Measurements from ENCODE around the gene IRF8.

- TF ChIP-seq POLR2A (IDR thresholded peaks at IDR 0.05; ENCODE audit: low read length), result no peak
- TF ChIP-seq GATA1 (IDR thresholded peaks at IDR 0.05; ENCODE audit: low read depth, low read length), result no peak
Observed at GRCh38 chr16:85917012-85917411, 18.1 kb downstream of the IRF8 start.

Data from erythroblast (primary cell).